HG03575 (cell line): ENCODE data around the gene TTLL10.
"Not testable (repeated sequence)": the region's sequence is repeated elsewhere in the genome, so short reads cannot be mapped to it uniquely, and the experiment has no call there.

Experiments used
- ATAC-seq: cut with Tn5 transposase; IDR thresholded peaks from one replicate; pipeline ENCODE4 v1.9.1; 2021; ENCODE audit not compliant: unreplicated experiment, insufficient number of reproducible peaks, low FRiP score; ENCODE audit errors: extremely low read depth

The TTLL10 gene

DNA sequence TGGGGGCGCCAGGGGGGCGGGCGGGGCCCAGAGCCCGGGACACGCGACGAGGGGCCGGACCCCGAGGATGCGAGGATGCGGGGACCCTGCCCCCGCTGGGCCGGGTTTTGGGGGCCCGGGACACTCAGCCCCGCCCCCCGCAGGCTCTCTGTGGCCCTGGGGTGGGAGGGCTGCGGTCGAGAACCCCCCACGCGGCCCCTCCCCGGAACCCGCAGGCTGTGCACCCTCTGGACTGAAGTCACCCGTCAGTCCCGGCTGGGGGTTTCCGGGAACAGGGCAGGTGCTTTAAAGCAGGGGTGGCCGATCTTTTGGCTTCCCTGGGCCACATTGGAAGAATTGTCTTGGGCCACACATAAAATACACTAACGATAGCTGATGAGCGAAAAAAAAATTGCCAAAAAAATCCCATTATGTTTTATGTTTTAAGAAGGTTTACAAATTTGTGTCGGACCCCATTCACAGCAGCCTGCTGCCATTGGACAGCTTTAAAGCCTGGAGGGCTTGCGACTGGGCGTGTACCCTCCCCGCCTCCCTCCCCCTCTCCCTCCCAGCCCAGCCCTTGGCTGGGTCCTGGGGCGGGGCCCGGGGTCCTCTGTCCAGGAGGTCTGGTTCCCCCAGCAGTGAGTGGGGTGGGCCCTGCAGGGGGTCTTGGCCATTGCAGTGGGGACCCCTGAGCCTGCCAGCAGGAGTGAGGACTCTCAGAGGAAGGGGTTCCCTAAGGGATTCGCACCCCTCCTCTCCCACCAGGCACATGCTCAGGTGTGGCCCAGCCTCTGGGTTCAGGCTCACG lies 36.2 kb upstream of the TTLL10 start:
- ATAC-seq, result no peak

DNA sequence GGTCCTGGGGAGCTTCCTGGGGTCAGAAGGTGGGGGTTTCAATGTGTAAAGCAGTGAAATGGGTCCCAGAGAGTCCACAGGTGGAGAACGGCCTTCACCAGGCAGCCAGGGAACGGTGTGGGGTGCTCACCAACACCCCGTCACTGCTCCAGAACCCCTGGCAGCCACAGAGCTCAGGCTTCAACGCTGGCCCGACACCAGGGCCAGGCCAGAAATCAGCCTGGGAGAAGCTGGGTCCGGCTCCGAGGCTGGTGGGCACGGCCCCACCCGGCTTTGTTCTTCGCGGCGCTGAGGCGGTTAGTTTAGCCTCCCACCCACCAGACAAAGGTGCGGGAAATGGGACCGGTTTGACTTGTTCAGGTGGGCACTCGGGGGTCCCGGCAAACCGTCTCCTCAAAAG lies 33.0 kb upstream of the TTLL10 start:
- no peak for ATAC-seq

DNA sequence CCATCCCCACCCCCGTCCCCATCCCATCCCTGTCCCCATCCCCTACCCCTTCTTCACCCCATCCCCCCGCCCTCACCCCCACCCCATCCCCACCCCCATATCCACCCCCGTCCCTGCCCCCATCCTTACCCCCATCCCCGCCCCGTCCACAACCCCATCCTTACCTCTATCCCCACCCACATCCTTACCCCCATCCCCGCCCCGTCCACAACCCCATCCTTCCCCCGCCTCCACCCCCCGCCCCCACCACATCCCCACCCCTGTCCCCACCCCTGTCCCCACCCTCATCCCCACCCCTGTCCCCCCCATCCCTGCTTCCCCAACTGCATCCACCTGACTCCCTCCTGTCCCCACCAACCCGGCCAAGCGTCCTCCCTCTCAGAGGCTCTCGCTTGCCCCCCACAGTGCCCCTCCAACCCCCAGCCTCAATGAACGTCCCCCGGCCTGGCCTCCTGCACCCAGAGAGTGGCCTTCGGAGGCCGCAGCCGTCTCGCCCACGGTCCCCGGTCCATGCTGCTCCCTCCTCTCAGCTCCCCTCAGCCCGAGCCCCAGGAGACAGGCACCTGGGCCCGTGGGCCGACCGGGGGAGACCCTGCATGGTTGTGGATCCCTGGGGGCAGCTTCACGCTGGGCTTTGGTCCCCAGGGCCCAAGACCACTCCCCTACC lies 32.3 kb upstream of the TTLL10 start:
- ATAC-seq, result no peak

DNA sequence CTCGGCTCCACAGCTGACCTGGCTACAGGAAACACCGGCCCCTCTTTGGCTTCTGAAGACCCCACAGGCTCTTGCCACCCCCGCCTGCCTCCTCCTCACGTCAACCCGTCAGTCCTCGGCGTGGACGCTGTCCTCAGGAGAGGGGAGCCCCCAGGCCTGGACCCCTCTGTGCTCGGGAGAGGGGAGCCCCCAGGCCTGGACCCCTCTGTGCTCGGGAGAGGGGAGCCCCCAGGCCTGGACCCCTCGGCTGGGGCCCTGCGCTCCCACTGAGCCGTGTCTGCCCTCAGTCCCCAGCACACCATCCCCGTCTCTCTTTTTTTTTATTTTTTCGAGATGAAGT lies 31.8 kb upstream of the TTLL10 start:
- ATAC-seq, result no peak

DNA sequence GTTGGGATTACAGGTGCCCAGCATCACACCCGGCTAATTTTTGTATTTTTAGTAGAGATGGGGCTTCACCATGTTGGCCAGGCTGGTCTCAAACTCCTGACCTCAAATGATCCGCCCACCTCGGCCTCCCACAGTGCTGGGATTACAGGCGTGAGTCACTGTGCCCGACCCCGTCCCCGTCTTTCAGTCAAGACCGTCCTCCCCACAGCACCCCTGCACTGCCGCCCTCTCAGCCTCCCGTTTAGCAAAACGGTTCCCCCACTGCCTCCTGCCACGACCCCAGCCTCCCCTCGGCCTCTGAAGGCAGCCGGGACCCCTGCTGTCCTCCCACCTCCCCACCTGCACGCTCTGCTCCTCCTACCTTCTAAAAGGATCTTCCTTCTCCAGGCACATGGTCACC lies 31.3 kb upstream of the TTLL10 start:
- not testable (repeated sequence) for ATAC-seq

DNA sequence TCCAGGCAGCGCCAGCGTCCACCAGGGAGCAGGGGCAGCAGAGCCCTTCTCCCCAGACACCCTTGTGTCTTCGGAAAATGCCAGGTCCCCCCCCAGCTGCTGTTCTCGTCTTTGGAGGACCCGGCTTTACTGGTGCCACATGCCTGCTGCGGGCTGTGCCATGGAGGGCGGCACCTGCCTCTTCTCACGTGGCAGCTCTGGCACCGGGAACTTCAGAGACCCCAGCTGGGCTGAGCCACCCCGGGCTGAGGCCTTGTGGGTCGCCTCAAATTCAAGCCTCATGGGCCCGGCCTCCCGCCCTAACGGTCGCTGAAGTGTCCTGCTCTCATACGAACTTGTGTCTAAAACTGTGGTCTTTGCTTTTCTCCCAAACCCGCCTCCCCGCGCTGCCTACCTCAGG lies 30.8 kb upstream of the TTLL10 start:
- no peak for ATAC-seq

DNA sequence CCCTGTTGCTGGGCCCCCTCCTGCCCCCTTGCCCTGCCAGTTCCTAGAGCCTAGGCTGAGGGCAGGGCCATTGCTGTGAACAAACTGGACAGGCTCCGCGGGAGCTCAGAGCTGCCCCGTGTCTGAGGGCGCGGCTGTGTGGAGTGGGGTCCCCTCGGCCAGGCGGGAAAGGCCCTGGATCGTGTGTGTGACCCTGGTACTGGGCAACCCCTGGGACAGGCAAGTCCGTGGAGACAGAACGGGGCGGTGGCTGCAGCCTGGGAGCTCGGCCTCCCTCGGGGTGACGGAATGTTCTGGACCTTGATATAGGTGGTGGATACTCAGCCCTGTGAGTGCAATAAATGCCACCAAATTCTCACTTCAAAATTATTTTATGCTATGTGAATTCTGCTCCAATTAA lies 30.0 kb upstream of the TTLL10 start:
- ATAC-seq, result no peak

DNA sequence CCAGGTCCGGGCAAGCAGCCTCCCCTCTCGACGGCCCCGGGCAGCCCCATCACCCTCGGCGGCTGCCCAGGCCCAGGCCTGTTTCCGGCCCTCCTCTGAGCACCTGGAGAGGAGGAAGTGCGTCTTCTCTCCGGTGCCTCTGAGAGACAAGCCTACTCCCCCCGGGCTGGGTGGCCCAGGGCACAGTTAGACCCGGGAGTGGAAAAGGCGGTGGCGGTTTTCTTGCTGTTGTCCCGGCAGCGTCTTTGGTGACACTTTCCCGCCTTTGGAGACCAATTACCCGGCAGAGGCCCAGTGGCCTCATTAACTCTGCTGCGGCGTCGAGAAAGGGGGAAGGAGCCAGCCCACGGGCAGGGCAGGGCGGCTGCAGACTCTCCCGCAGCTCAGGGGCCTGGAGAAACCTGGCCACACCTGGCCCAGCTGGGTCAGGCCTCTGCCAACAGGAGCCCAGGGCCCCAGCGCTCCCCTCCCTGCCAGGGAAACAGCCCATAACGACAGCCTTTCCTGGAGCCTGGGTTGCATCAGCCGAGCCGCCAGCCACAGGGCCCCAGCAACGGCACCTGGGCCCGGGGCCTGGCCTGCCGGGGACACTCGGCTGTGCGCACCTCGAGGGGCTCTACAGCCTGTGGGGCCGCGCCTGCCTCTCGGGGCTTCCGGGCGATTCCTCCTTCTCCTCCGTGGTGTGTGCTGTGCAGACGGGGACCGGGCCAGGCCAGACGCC lies 29.4 kb upstream of the TTLL10 start:
- no peak for ATAC-seq

DNA sequence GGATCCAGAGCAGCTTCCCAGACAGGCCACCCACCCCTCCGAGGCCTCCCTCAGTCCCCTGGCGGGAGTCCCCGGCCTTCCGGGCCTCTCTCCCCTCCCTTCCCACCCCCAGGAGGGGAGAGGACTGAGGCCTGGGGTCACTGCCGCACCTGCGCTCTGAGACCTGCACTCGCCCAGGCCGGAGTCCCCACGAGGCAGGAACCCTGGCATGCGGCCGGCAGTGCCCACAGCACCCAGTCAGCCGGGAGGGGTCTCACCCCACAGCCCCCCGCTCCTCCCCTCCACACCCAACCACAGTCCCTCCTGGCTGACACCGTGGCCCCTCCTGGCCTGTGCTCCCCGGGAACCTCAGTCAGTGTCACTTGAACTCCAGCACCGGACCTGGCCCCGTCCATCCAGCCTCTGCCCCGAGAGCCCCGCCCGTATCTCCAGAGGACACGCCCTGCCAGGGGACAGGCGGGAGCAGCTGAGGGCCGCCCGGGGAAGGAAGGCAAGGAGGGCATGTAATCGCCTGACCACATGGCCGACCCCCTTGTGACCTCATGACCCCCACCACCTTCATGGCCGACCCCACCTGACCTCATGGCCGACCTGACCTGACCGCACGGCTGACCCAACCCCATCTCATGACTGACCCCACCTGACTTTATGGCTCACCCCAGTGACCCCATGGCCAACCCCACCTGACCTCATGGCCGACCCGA lies 28.7 kb upstream of the TTLL10 start:
- ATAC-seq, result no peak

DNA sequence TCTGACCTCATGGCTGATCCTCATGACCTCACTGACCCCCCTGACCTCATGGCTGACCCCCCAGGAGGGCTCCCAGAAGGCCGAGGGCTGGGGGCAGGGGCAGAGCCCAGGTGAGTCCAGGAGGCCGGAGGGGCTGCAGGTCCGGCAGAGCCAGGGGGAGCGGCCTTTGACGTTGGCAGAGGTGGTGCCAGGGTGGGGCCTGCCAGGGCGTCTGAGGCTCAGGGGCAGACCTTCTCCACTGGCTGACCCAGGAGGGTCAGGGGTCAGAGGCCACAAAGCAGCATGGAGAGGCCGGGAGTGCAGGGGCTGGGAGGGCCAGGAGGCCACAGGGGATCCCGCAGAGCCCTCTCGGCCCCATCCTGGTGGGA lies 28.1 kb upstream of the TTLL10 start:
- ATAC-seq, result no peak

DNA sequence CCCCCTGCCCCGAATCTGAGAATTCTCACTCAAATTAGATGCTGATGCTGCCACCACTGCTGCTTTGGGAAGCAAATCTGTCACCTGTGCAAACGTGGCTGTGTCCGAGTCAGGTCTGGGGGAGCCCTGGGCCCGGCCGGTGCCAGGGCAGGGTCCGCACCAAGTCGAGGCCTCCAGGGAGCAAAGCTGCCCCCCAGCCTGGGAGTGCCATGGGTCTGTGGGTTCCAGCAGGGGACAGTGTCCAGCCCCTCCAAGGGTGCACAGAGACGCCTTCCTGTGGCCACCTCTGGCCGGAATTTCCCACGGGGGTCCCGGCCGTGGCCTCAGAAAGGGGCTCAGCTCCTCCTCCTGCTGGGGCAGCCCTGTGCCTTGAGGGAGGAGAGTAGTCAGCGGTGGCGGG lies 27.7 kb upstream of the TTLL10 start:
- ATAC-seq, result no peak

DNA sequence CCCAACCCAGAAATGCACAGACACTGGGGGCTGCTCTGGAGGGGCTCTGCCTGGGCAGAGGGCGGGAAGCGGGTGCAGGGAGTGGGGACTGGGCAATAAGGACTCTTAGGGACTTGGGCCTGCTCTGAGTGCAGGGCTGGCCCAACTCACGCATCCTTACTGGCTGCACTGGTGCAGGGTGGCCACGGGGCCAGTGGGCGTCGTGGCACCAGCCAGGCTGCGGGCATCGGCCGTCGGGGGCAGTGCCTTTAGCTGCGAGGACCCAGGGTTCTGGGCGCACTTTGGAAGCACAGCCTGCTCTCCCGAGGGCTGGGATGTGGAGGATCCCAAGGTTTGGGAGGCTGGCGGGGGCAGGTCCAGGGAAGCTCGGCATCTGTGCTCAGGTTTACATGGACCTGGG lies 27.1 kb upstream of the TTLL10 start:
- ATAC-seq, result no peak

DNA sequence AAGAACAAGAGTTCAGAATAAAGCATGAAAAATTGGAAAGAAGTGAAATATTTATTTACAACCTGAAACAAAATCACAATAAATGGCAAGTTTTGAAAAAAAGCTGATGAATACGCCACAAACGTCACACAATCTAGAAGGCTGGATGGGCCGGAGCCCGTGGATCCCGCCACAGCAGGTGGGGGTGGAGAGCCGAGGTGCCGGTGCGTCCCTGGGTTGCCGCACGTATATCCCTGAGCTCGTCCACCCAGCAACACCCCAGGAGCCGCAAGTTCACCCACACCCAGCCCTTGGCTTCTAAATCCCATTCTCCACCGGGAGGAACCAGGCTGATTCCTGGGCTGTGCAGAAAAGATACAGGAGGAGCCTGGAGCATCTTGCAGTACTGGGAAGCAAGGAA lies 25.6 kb upstream of the TTLL10 start:
- no peak for ATAC-seq

DNA sequence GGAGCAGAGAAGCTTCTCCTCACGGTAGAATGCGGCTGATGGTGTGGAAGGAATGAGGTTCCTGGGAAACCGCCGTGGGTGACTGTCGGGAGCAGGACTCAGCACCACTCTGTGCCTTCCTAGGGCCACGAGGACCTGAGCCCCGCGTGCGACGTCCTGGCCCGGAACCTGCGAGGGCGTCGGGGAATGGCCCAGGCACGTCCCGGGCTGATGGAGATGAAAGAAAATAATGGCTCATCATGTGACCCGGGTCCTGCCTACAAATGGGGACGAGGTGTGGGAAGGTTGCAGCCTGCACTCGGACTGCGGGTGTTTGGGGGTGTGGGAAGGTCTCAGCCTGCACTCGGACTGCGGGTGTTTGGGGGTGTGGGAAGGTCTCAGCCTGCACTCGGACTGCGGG lies 25.1 kb upstream of the TTLL10 start:
- ATAC-seq, result no peak

DNA sequence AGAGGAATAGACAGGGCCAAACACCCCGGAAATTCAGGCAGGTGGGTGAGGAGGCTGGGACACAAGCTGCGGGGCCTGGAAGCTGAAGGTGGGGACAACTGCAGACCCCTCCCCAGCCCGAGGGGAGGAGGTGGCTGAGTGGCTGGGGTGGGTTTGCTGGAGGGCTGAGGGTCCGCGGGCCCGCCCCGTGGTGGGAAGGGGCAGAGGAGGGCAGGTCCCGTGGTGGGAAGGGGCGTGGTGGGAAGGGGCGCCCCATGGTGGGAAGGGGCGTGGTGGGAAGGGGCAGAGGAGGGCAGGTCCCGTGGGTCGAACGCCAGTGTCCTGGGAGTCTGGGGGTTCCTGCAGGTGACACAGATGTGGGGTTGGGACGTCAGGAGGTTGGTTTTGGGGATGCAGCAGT lies 24.3 kb upstream of the TTLL10 start:
- ATAC-seq, result no peak

DNA sequence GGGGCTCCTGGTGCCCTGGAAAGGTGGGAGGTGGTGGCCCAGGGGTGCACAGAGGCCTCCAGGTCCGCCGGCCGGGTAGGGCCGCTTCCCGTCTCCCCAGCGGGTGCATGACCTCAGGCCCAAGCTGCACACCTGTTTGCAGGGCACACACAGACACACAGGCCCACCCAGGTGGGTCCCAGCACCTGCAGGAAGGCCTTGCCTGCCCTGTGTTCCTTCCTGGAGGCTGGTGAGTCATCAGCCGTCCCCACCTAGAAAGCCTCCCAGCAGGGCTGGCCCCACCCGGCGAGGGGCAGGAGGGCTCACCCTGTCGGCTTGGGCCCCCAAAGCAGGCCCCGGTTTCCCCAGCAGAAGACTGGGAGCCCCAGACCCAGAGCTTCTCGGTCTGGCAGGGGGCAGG lies 23.6 kb upstream of the TTLL10 start:
- ATAC-seq, result no peak

DNA sequence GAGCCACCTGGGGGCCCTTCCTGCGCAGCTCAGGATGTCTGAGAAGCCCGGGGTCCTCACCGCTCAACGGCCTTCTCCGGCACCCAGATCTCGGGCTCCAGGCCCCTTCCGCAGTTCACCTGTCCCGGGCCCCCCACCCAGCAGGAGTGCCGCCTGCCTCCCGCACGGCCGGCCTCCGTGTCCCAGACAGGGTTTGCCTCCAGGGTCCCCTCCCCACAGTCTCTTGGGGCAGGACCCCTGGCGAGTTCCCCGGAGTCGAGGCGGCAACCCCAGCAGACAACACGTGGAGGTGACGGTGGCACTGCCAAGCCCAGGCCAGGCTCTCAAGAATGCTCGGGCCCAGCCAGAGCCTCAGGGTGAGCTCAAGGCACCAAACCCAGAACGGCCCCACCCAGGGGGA lies 22.4 kb upstream of the TTLL10 start:
- no peak for ATAC-seq

DNA sequence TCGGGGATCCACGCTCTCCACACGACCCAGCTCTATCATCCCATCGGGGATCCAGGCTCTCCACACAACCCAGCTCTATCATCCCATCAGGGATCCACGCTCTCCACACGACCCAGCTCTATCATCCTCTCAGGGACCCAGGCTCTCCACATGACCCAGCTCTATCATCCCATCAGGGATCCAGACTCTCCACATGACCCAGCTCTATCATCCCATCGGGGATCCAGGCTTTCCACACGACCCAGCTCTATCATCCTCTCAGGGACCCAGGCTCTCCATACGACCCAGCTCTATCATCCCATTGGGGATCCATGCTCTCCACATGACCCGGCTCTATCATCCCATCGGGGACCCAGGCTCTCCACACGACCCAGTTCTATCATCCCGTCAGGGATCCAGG lies 21.2 kb upstream of the TTLL10 start:
- ATAC-seq, result not testable (repeated sequence)

DNA sequence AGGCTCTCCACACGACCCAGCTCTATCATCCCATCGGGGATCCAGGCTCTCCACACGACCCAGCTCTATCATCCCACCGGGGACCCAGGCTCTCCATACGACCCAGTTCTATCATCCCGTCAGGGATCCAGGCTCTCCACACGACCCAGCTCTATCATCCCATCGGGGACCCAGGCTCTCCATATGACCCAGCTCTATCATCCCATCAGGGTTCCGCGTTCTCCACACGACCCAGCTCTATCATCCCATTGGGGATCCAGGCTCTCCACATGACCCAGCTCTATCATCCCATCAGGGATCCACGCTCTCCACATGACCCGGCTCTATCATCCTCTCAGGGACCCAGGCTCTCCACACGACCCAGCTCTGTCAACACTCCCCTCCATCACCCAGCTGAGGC lies 20.5 kb upstream of the TTLL10 start:
- ATAC-seq, result not testable (repeated sequence)

DNA sequence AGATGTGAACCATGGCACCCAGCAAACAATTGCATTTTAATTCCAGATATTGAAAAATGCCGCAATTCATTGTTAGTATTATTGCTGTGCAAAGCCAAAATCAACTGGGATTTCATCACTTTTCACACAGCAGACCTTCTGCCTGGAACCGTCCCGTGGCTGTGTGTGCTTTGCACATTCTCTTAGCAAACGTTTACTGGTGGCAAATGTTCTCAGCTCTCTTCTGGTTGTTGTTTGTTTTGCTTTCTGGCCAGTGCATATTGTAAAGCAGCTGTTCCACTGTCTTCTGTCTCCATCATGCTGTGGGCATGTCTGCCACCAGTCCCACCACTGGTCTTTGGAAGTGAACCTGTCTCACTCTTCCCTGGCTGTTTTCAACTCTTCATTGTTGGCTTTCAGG lies 19.8 kb upstream of the TTLL10 start:
- ATAC-seq, result no peak
